GM18505 (cell line): ENCODE data around the gene SMTNL1.

ENCODE experiments used
- ATAC-seq: cut with Tn5 transposase; IDR thresholded peaks from one replicate; pipeline ENCODE4 v1.9.1; 2021; ENCODE audit not compliant: unreplicated experiment
- POLR2A ChIP-seq: IDR thresholded peaks from 4 replicates; pipeline ENCODE4 v1.6.1; 2011; ENCODE audit warnings: borderline replicate concordance; ENCODE audit not compliant: insufficient read depth, insufficient read length; ENCODE audit errors: extremely low read depth

SMTNL1 gene

DNA sequence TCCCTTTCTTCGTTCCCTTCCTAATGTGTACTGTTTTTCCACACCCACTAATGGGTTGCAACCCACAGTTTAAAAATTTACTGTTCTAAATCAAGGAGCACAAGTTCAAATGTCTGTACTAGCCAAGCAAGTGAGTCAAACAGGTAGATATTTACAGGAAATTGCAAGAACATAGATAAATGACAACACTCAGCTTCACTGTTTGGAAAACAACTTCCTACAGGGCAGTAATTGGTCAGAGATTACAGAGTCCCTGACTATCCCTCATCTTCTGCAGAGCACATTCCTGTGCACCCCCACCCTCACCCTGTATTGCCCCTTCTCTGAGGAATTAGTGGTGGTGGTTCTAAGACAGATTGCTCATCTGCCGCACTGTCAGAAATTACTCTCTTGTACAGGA lies 62.0 kb downstream of the SMTNL1 start:
- TF ChIP-seq POLR2A, result no peak
- no peak for ATAC-seq
